A549 (cell line): Measurements from ENCODE around the gene WDFY2. TPM values are rescaled to one million over a fixed set of nuclear protein-coding genes. Genes with fewer than 3 reads are reported as not detected.
A peak's percentile ranks its signal among the peaks of the same experiment; 100 is the strongest.

Experiments
- ATAC-seq, 2 experiments: fragments of 200-7000 bp in 1 of 2; fragments of >200 bp in 1 of 2; cut with Nextera tagmentation in 1 of 2; cut with Tn5 transposase in 1 of 2; 3 replicates each; pipeline versions ENCODE4 v1.8.0 to v1.9.1; 2018 to 2020; ENCODE audit warnings: mild to moderate bottlenecking in 1 of 2, moderate library complexity in 1 of 2
- CTCF ChIA-PET: fragments of 300-600 bp; sonication (Branson Sonifier 250); formaldehyde crosslinking; extraction: SDS; loops from one replicate; lab custom pipeline; 2021; ENCODE audit warnings: antibody characterized with exemption, inconsistent platforms; lab: Yijun Ruan, JAX
- POLR2A ChIA-PET: fragments of 350-600 bp; formaldehyde crosslinking; extraction: SDS; loops from one replicate; lab custom pipeline; 2021; ENCODE audit warnings: antibody characterized with exemption, inconsistent platforms; lab: Yijun Ruan, JAX
- DNase-seq, 2 experiments: peaks; one replicate each; pipeline versions ENCODE4 v3.0.0 to v3.0.0-alpha.2; 2011 to 2016; ENCODE audit warnings: low read depth in 1 of 2, low spot score in 1 of 2
- FAIRE-seq: peaks from 2 replicates; lab custom pipeline; 2011; peaks lifted over from hg19 to GRCh38; lab: Jason Lieb, UNC
- H3K27ac ChIP-seq, 2 experiments: fragments of >200 bp; sonication (Bioruptor Twin); formaldehyde crosslinking; 3 replicates each; pipeline ENCODE4 v1.5.1; 2016 to 2017
- H3K4me1 ChIP-seq: fragments of >200 bp; sonication (Bioruptor Twin); formaldehyde crosslinking; 3 replicates; pipeline ENCODE4 v1.6.1; 2016
- H3K4me2 ChIP-seq: fragments of >200 bp; sonication (Bioruptor Twin); formaldehyde crosslinking; 3 replicates; pipeline ENCODE4 v1.6.1; 2016
- H3K4me3 ChIP-seq: fragments of >200 bp; sonication (Bioruptor Twin); formaldehyde crosslinking; 3 replicates; pipeline ENCODE4 v1.5.1; 2016
- H3K9me3 ChIP-seq: fragments of >200 bp; sonication (Bioruptor Twin); formaldehyde crosslinking; 3 replicates; pipeline ENCODE4 v1.6.1; 2016
- BCL3 ChIP-seq: fragments of >200 bp; sonication (Bioruptor Twin); formaldehyde crosslinking; IDR thresholded peaks from 3 replicates; pipeline ENCODE4 v1.6.1; 2016
- CBX8 ChIP-seq: fragments of 200-600 bp; sonication (generic); IDR thresholded peaks from 2 replicates; pipeline ENCODE4 v1.6.1; 2016
- E2F6 ChIP-seq: IDR thresholded peaks from 2 replicates; pipeline ENCODE4 v1.6.1; 2012; ENCODE audit warnings: low read depth, borderline replicate concordance
- EHMT2 ChIP-seq: fragments of 200-600 bp; sonication (generic); IDR thresholded peaks from 2 replicates; pipeline ENCODE4 v1.6.1; 2016; ENCODE audit warnings: antibody characterized with exemption, low read depth, mild to moderate bottlenecking, moderate library complexity
- EP300 ChIP-seq, 2 experiments: fragments of >200 bp; sonication (Bioruptor Twin); formaldehyde crosslinking; IDR thresholded peaks; 2 replicates in 1 of 2; 3 replicates in 1 of 2; pipeline ENCODE4 v1.6.1; 2016 to 2017
- FOSL2 ChIP-seq, 2 experiments: fragments of 450-650 bp in 1 of 2; fragments of >200 bp in 1 of 2; sonication (Bioruptor Twin) in 1 of 2; formaldehyde crosslinking; IDR thresholded peaks; 2 replicates each; pipeline versions ENCODE4 v1.5.0 to v1.6.1; 2016 to 2020; ENCODE audit warnings: mild to moderate bottlenecking in 1 of 2, moderate library complexity in 1 of 2
- GATA3 ChIP-seq: IDR thresholded peaks from 2 replicates; pipeline ENCODE4 v1.6.1; 2012; ENCODE audit warnings: borderline replicate concordance
- HDAC2 ChIP-seq: fragments of 200-600 bp; sonication (generic); IDR thresholded peaks from 2 replicates; pipeline ENCODE4 v1.6.1; 2016
- HMGXB4 ChIP-seq: fragments of 250-450 bp; sonication (Bioruptor Pico); IDR thresholded peaks from 2 replicates; pipeline ENCODE4 v1.5.0; 2021; ENCODE audit warnings: mild to moderate bottlenecking, moderate library complexity, borderline replicate concordance
- HOXB13 ChIP-seq: fragments of 250-450 bp; sonication (Bioruptor Pico); IDR thresholded peaks from 2 replicates; pipeline ENCODE4 v1.5.0; 2020; ENCODE audit warnings: low read depth, mild to moderate bottlenecking, moderate library complexity
- JUN ChIP-seq, 2 experiments: fragments of >200 bp; sonication (Bioruptor Twin); formaldehyde crosslinking; IDR thresholded peaks; 2 replicates in 1 of 2; 3 replicates in 1 of 2; pipeline ENCODE4 v1.6.1; 2016 to 2017
- MAFK ChIP-seq: fragments of 450-650 bp; IDR thresholded peaks from 2 replicates; pipeline ENCODE4 v1.6.1; 2014; ENCODE audit not compliant: partially characterized antibody
- MAZ ChIP-seq: fragments of 150-350 bp; IDR thresholded peaks from 2 replicates; pipeline ENCODE4 v1.6.1; 2014; ENCODE audit warnings: antibody characterized with exemption, low read depth, low read length, borderline replicate concordance
- NR3C1 ChIP-seq: fragments of >200 bp; sonication (Bioruptor Twin); formaldehyde crosslinking; IDR thresholded peaks from 3 replicates; pipeline ENCODE4 v1.6.1; 2017
- PBX3 ChIP-seq: IDR thresholded peaks from 2 replicates; pipeline ENCODE4 v1.6.1; 2012
- PHF8 ChIP-seq: fragments of 200-600 bp; sonication (generic); IDR thresholded peaks from 2 replicates; pipeline ENCODE4 v1.6.1; 2016; ENCODE audit warnings: low read depth, mild to moderate bottlenecking, antibody characterized with exemption, moderate library complexity, borderline replicate concordance
- POLR2A ChIP-seq: IDR thresholded peaks from 2 replicates; pipeline ENCODE4 v1.6.1; 2012; ENCODE audit warnings: mild to moderate bottlenecking, low read length
- POLR2AphosphoS2 ChIP-seq: conservative IDR thresholded peaks from 2 replicates; pipeline ENCODE4 v1.6.1; 2012; ENCODE audit warnings: low read length, improper control_type of control experiment, inconsistent platforms
- RAD21 ChIP-seq, 2 experiments: fragments of >200 bp in 1 of 2; sonication (Bioruptor Twin) in 1 of 2; formaldehyde crosslinking in 1 of 2; IDR thresholded peaks in 1 of 2; conservative IDR thresholded peaks in 1 of 2; 2 replicates in 1 of 2; 3 replicates in 1 of 2; pipeline ENCODE4 v1.6.1; 2012 to 2018; ENCODE audit warnings: inconsistent platforms in 1 of 2
- RFX5 ChIP-seq: fragments of 450-650 bp; IDR thresholded peaks from 2 replicates; pipeline ENCODE4 v1.7.1; 2014; ENCODE audit warnings: antibody characterized with exemption, mild to moderate bottlenecking, moderate library complexity
- RNF2 ChIP-seq: fragments of 200-600 bp; sonication (generic); IDR thresholded peaks from 2 replicates; pipeline ENCODE4 v1.6.1; 2016; ENCODE audit warnings: low read depth, mild to moderate bottlenecking, antibody characterized with exemption, moderate library complexity, borderline replicate concordance
- SMC3 ChIP-seq: fragments of >200 bp; sonication (Bioruptor Twin); formaldehyde crosslinking; IDR thresholded peaks from 3 replicates; pipeline ENCODE4 v1.6.1; 2018; ENCODE audit warnings: inconsistent platforms
- SREBF2 ChIP-seq: fragments of 450-650 bp; IDR thresholded peaks from 2 replicates; pipeline ENCODE4 v1.6.1; 2014; ENCODE audit warnings: mild to moderate bottlenecking, moderate library complexity
- USF2 ChIP-seq: fragments of 450-650 bp; IDR thresholded peaks from 2 replicates; pipeline ENCODE4 v1.6.1; 2014; ENCODE audit warnings: antibody characterized with exemption
- ZC3H11A ChIP-seq: fragments of 450-650 bp; IDR thresholded peaks from 2 replicates; pipeline ENCODE4 v1.6.1; 2014; ENCODE audit warnings: antibody characterized with exemption, mild to moderate bottlenecking
- ZFP36 ChIP-seq: fragments of 450-650 bp; IDR thresholded peaks from 2 replicates; pipeline ENCODE4 v1.6.1; 2014; ENCODE audit warnings: borderline replicate concordance; ENCODE audit not compliant: partially characterized antibody
- WGBS: methylation state at CpG from one replicate; pipeline ENCODE4 v1.1.6; 2017; ENCODE audit errors: missing lambda C conversion rate; 5-methylcytosine and 5-hydroxymethylcytosine counted together
- polyA minus RNA-seq: library from RNA; depleted of rRNA, polyadenylated mRNA; stranded (reverse); fragments of >200 nt; gene quantifications from 2 replicates; pipeline ENCODE4 v1.2.3, GENCODE V29; 2011; rRNA and poly(A)+ RNA removed
- polyA plus RNA-seq, 4 experiments: library from polyadenylated mRNA; depleted of rRNA in 3 of 4; stranded (reverse); fragments of >200 nt; fragmentation: RNase III in 1 of 4; extraction: RNeasy Plus Mini Kit Qiagen cat#74134 plus additional on column Dnase treatment in 1 of 4; gene quantifications; 2 replicates in 3 of 4; 3 replicates in 1 of 4; pipeline ENCODE4 v1.2.3, GENCODE V29; 2011 to 2017

The WDFY2 gene
- 8.5 TPM in 2 replicates for polyA plus RNA-seq (2011; rRNA removed)
- 2.4 and 2.8 TPM in 2 replicates for polyA plus RNA-seq (2012; cell fraction: cytosol; rRNA removed)
- 6.4 and 8.8 TPM in 2 replicates for polyA plus RNA-seq (2012; cell fraction: nucleus; rRNA removed)
- polyA plus RNA-seq (2017; fragmentation: RNase III; extraction: RNeasy Plus Mini Kit Qiagen cat#74134 plus additional on column Dnase treatment) = 5.2 to 6.6 TPM (median 6.3 TPM) in 3 replicates
- polyA minus RNA-seq = 12.6 and 16.8 TPM in 2 replicates

GRCh38 chr13:51583875-51584730 is at the start of gene WDFY2:
WDFY2 (plus strand) TSS chr13:51584462; CDS start chr13:51584688, 226 bp downstream.
- no peak for FAIRE-seq
- Histone ChIP-seq H3K9me3 (no peaks in the 10 kb centered on the region), H3K4me3 (peak within 1 kb of the TSS; percentile 89), H3K27ac (peak within 1 kb of the TSS; percentile 93 to 95), H3K4me2 (peak within 1 kb of the TSS; percentile 86), H3K4me1 (peaks cover 35% of the 10 kb centered on the region; the same call in 2 of the 3 replicates)
- ChIA-PET CTCF (interaction anchor here (0.8 kb wide), 1 partner anchor 20 kb away, joined by 4 read pairs; no protein-coding TSS in a partner anchor), POLR2A (interaction anchor here (0.6 to 1.8 kb wide), 2 partner anchors 132 to 214 kb away, joined by 3 to 26 read pairs; partner anchors contain the start of gene INTS6)
- 0% methylated on average over 2 of the region's 81 CpGs for WGBS
- peak; percentile 25; the same call in 1 of the 2 replicates for TF ChIP-seq PHF8
- TF ChIP-seq HMGXB4 (CRISPR knock-in tag) = no peak
- peak; percentile 81 for TF ChIP-seq POLR2A
- no peak for TF ChIP-seq EHMT2
- peak in 1 of 2 experiments; percentile 69; a peak in 2 of 5 replicates for TF ChIP-seq JUN (IDR thresholded peaks at IDR 0.05)
- peak; percentile 36 for TF ChIP-seq MAFK
- peak; percentile 26; the same call in 1 of the 2 replicates for TF ChIP-seq E2F6
- TF ChIP-seq CBX8 = no peak
- TF ChIP-seq USF2 = no peak
- TF ChIP-seq ZFP36 = no peak
- no peak for TF ChIP-seq PBX3
- TF ChIP-seq SMC3 = peak; percentile 25; the same call in 1 of the 3 replicates
- no peak for TF ChIP-seq HDAC2
- no peak for TF ChIP-seq RNF2
- TF ChIP-seq MAZ = peak; percentile 70; the same call in 1 of the 2 replicates
- no peak for TF ChIP-seq ZC3H11A
- TF ChIP-seq POLR2AphosphoS2 = no peak
- no peak for TF ChIP-seq FOSL2 (IDR thresholded peaks at IDR 0.05)
- TF ChIP-seq FOSL2 (CRISPR knock-in tag; IDR thresholded peaks at IDR 0.05) = no peak
- TF ChIP-seq RAD21 (conservative IDR thresholded peaks at IDR 0.05 in 1 of 2, IDR thresholded peaks at IDR 0.05 in 1 of 2) = peak in 1 of 2 experiments; percentile 10; a peak in 1 of 5 replicates
- no peak for TF ChIP-seq EP300 (IDR thresholded peaks at IDR 0.05)
- no peak for TF ChIP-seq GATA3
- TF ChIP-seq RFX5 = no peak
- no peak for TF ChIP-seq NR3C1
- TF ChIP-seq HOXB13 (CRISPR knock-in tag) = no peak
- TF ChIP-seq SREBF2 = no peak
- TF ChIP-seq BCL3 = peak; percentile 64; the same call in 1 of the 3 replicates
- ATAC-seq = peak; percentile 90 to 91
- DNase-seq = peak; percentile 69 to 99
